ENCODE results near the gene DPM3. TPM values are rescaled to one million over a fixed set of nuclear protein-coding genes. Genes with fewer than 3 reads are reported as not detected.

Gene DPM3
- total and polyA plus RNA-seq, 2 of the 4 experiments (the other 2 are of a cell fraction), result 29.0 to 129 TPM

DNA sequence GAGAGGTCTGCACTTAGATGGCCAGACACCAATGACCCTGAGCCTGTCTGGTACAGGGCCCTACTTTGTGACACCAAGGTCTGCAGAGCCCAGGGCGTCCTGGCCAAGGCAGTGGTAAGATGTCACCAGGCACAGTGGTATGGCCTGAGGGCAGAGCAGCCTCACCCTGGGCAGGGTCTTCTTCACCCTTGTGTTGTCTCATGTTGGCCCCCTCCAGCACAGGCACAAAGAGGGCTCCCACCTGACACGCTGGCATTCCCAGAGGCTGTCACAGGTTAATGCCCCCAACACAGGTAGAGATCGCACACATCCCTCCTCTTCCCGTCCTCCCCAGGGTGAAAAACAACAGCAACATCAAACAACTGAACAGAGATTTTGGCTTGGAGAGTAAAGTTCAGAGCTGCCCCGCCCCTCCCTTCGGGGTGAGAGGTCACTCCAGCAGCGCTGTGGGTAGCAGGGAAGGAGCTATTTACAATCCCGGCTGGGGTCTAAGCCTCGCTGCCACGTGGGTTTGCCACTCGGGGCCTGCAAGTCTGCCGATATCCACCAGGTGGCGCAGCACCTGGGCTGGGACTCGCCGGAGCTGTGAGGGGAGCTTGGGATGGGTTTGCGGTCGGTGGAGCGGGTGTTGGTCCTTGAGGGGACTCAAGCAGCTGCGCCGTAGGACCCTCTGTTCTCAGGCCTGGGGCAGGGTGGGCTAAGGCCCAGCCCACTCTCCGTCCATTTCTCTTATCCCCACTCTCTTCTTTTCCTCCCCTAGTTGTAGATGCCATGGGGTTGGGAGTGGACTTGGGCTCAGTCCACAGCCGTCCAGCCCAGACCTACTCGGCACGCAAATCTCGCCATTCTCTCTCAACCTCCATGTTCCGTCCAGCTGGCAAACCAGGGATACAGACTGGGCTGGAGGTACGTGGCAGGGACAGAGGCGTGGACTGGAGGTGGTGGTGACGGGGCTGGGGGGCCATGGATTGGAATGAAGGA, 49.0 kb downstream of the DPM3 start:
- DNase-seq (peak; percentile 54), ATAC-seq (ENCODE audit: low read depth) (peak; percentile 90)
- CTCF ChIA-PET, result interaction anchor here (0.6 to 2.1 kb wide), 14 partner anchors 9 to 875 kb away, joined by 3 to 18 read pairs (median 3); partner anchors contain the start of genes EFNA4 and KRTCAP2
- H3K9ac ChIP-seq (ENCODE audit: low read depth, low read length), result no peak overlapping the region
- no peak overlapping the region for H3K4me3 ChIP-seq (ENCODE audit: insufficient read depth, low read depth, low read length)
- no peak overlapping the region for H2BK15ac ChIP-seq (ENCODE audit: low read depth, low read length)
- WGBS, 2 experiments (ENCODE audit: extremely low coverage in 2 of 2, insufficient read length in 1 of 2), result no CpG with 5 or more reads among the region's 29 CpGs
- no peak overlapping the region for H4K8ac ChIP-seq (ENCODE audit: low read depth in 2 of 2, low read length in 2 of 2)
- POLR2A ChIA-PET (ENCODE audit: unreplicated experiment), result interaction anchor here (1.0 kb wide), 2 partner anchors 40 to 79 kb away, joined by 3 to 5 read pairs; partner anchors contain the start of gene ADAM15
- no peak overlapping the region for H2BK120ac ChIP-seq (ENCODE audit: low read depth, low read length)
- no peak overlapping the region for H2BK5ac ChIP-seq (ENCODE audit: low read depth, low read length, poor library complexity, severe bottlenecking)
- H2AFZ ChIP-seq (replicated peaks; ENCODE audit: low read length, poor library complexity), result peak overlapping the region; percentile 92
- TF ChIP-seq, protein P1, sequence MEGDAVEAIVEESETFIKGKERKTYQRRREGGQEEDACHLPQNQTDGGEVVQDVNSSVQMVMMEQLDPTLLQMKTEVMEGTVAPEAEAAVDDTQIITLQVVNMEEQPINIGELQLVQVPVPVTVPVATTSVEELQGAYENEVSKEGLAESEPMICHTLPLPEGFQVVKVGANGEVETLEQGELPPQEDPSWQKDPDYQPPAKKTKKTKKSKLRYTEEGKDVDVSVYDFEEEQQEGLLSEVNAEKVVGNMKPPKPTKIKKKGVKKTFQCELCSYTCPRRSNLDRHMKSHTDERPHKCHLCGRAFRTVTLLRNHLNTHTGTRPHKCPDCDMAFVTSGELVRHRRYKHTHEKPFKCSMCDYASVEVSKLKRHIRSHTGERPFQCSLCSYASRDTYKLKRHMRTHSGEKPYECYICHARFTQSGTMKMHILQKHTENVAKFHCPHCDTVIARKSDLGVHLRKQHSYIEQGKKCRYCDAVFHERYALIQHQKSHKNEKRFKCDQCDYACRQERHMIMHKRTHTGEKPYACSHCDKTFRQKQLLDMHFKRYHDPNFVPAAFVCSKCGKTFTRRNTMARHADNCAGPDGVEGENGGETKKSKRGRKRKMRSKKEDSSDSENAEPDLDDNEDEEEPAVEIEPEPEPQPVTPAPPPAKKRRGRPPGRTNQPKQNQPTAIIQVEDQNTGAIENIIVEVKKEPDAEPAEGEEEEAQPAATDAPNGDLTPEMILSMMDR (conservative IDR thresholded peaks at IDR 0.05; ENCODE audit: low read depth, low read length), result peak; percentile 93
- TF ChIP-seq CEBPB (IDR thresholded peaks at IDR 0.05; ENCODE audit: low read depth, low read length), result no peak
- peak; percentile 70; the same call in 1 of the 2 replicates for TF ChIP-seq MXI1 (IDR thresholded peaks at IDR 0.05; ENCODE audit: borderline replicate concordance, low read depth, low read length)
- peak; percentile 81 for TF ChIP-seq RAD21 (IDR thresholded peaks at IDR 0.05; ENCODE audit: low read length)
- peak; percentile 94 for TF ChIP-seq SMC3 (IDR thresholded peaks at IDR 0.05; ENCODE audit: low read depth, low read length)
- TF ChIP-seq, protein P2, sequence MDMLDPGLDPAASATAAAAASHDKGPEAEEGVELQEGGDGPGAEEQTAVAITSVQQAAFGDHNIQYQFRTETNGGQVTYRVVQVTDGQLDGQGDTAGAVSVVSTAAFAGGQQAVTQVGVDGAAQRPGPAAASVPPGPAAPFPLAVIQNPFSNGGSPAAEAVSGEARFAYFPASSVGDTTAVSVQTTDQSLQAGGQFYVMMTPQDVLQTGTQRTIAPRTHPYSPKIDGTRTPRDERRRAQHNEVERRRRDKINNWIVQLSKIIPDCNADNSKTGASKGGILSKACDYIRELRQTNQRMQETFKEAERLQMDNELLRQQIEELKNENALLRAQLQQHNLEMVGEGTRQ (IDR thresholded peaks at IDR 0.05; ENCODE audit: low read depth, low read length), result peak; percentile 67; the same call in 1 of the 2 replicates
- no peak for TF ChIP-seq BHLHE40 (IDR thresholded peaks at IDR 0.05; ENCODE audit: low read depth, low read length)
- no peaks in the 10 kb centered on the region for H4K20me1 ChIP-seq (ENCODE audit: insufficient read depth, low read length)
- no peak overlapping the region for H3K23ac ChIP-seq (ENCODE audit: low read depth, low read length)
- no peak overlapping the region for H2BK20ac ChIP-seq (ENCODE audit: low read depth, low read length)
- no peaks in the 10 kb centered on the region for H3K9me3 ChIP-seq (ENCODE audit: control insufficient read depth, insufficient read depth, low read length)
- in situ Hi-C loops (cut with MboI; ENCODE audit: low sequenced_read_pairs), result loop anchor here (5.0 kb wide), 1 partner anchor 76 kb away; no protein-coding TSS in a partner anchor
- H3K4ac ChIP-seq (ENCODE audit: low read depth, low read length), result no peak overlapping the region
- no peaks in the 10 kb centered on the region for H3K79me1 ChIP-seq (ENCODE audit: low read depth in 1 of 2, low read length in 2 of 2)
- no peak overlapping the region for H3K27ac ChIP-seq (ENCODE audit: insufficient read depth, low read length)
- H2AK9ac ChIP-seq (replicated peaks; ENCODE audit: low read depth, low read length, poor library complexity), result no peak overlapping the region
- no TSS peak for BruUV-seq (replicated peaks)
- intact Hi-C loops (cut with micrococcal nuclease), result loop anchor here (1.0 to 5.0 kb wide), 2 partner anchors 36 to 76 kb away; partner anchors contain the start of gene EFNA1
- H3K36me3 ChIP-seq (ENCODE audit: control insufficient read depth, insufficient read depth, low read length), result no peaks in the 10 kb centered on the region
- peak overlapping the region; percentile 29; the same call in 1 of the 2 replicates for H3K4me2 ChIP-seq (ENCODE audit: low read depth, low read length)
- dilution Hi-C loops (cut with HindIII; ENCODE audit: low sequenced_read_pairs, unreplicated experiment), result no loop called here
- H4K91ac ChIP-seq (ENCODE audit: insufficient read depth, low read depth, low read length), result no peak overlapping the region
- H3K27me3 ChIP-seq (ENCODE audit: control insufficient read depth, insufficient read depth, low read length), result peaks cover 17% of the 10 kb centered on the region
- H4K5ac ChIP-seq (ENCODE audit: low read depth, low read length), result no peak overlapping the region
- H3K9me1 ChIP-seq (ENCODE audit: insufficient read depth, low read length), result peaks cover 3% of the 10 kb centered on the region; the same call in 1 of the 2 replicates
- H3K56ac ChIP-seq (ENCODE audit: extremely low read depth, insufficient read depth, low read length), result no peak overlapping the region
- no peak overlapping the region for H3K18ac ChIP-seq (ENCODE audit: low read depth, low read length)
- peaks cover 7% of the 10 kb centered on the region; the same call in 1 of the 2 replicates for H3K4me1 ChIP-seq (ENCODE audit: control insufficient read depth, insufficient read depth, low read length)
- H2AK5ac ChIP-seq (ENCODE audit: low read depth, low read length), result no peak overlapping the region; the same call in 1 of the 2 replicates
- H3K14ac ChIP-seq (replicated peaks; ENCODE audit: low read depth, low read length), result peak overlapping the region; percentile 30; the same call in 1 of the 2 replicates
